IMR-90 (cell line): Measurements from ENCODE around the gene ANXA1. TPM values are rescaled to one million over a fixed set of nuclear protein-coding genes. Genes with fewer than 3 reads are reported as not detected.

ENCODE experiments used
- ATAC-seq: fragments of 200-7000 bp; cut with Tn5 transposase; 2 replicates; pipeline ENCODE4 v1.9.1; 2020; ENCODE audit warnings: low read depth, mild to moderate bottlenecking, moderate library complexity
- BruUV-seq: library from RNA; stranded (reverse); fragments of 400-500 nt; replicated peaks from 2 replicates; lab custom pipeline; 2021; lab: Mats Ljungman, UMichigan
- CTCF ChIA-PET: fragments of 300-600 bp; formaldehyde crosslinking; extraction: SDS; loops from one replicate; lab custom pipeline; 2021; ENCODE audit warnings: antibody characterized with exemption; lab: Yijun Ruan, JAX
- POLR2A ChIA-PET: fragments of 300-600 bp; sonication (Branson Sonifier 250); formaldehyde crosslinking; loops from one replicate; lab custom pipeline; 2022; ENCODE audit warnings: antibody characterized with exemption; ENCODE audit not compliant: unreplicated experiment; lab: Charles Lee
- DNase-seq: peaks from one replicate; pipeline ENCODE4 v3.0.0; 2013
- H2AFZ ChIP-seq: replicated peaks from 2 replicates; pipeline ENCODE3; 2013; ENCODE audit warnings: low read length, mild to moderate bottlenecking; ENCODE audit not compliant: poor library complexity
- H2AK5ac ChIP-seq: 2 replicates; pipeline ENCODE4 v1.6.1; 2013; ENCODE audit warnings: low read depth, low read length, inconsistent platforms
- H2AK9ac ChIP-seq: replicated peaks from 2 replicates; pipeline ENCODE3; 2013; ENCODE audit warnings: mild to moderate bottlenecking, low read depth, low read length, moderate library complexity; ENCODE audit not compliant: poor library complexity
- H2BK120ac ChIP-seq: 2 replicates; pipeline ENCODE4 v1.6.1; 2013; ENCODE audit warnings: low read depth, low read length, inconsistent platforms
- H2BK15ac ChIP-seq: 3 replicates; pipeline ENCODE4 v1.6.1; 2013; ENCODE audit warnings: low read depth, low read length, inconsistent platforms
- H2BK20ac ChIP-seq: 2 replicates; pipeline ENCODE4 v1.6.1; 2013; ENCODE audit warnings: low read depth, mild to moderate bottlenecking, inconsistent platforms, low read length, moderate library complexity
- H2BK5ac ChIP-seq: 2 replicates; pipeline ENCODE4 v1.6.1; 2013; ENCODE audit warnings: mild to moderate bottlenecking, low read depth, low read length, inconsistent platforms; ENCODE audit not compliant: poor library complexity, severe bottlenecking
- H3K14ac ChIP-seq: replicated peaks from 2 replicates; pipeline ENCODE4 v1.6.1; 2013; ENCODE audit warnings: low read depth, low read length, inconsistent platforms
- H3K18ac ChIP-seq: 2 replicates; pipeline ENCODE4 v1.6.1; 2013; ENCODE audit warnings: low read depth, low read length, control low read depth
- H3K23ac ChIP-seq: 2 replicates; pipeline ENCODE4 v1.6.1; 2013; ENCODE audit warnings: low read depth, low read length, inconsistent platforms
- H3K27ac ChIP-seq: 2 replicates; pipeline ENCODE4 v1.5.1; 2013; ENCODE audit warnings: mild to moderate bottlenecking, control low read depth, low read length; ENCODE audit not compliant: insufficient read depth
- H3K27me3 ChIP-seq: 2 replicates; pipeline ENCODE4 v1.6.1; 2013; ENCODE audit warnings: low read length; ENCODE audit not compliant: control insufficient read depth, insufficient read depth
- H3K36me3 ChIP-seq: 2 replicates; pipeline ENCODE4 v1.6.1; 2013; ENCODE audit warnings: low read length, mixed read lengths; ENCODE audit not compliant: control insufficient read depth, insufficient read depth
- H3K4ac ChIP-seq: 2 replicates; pipeline ENCODE4 v1.6.1; 2013; ENCODE audit warnings: low read depth, low read length, inconsistent platforms
- H3K4me1 ChIP-seq: 2 replicates; pipeline ENCODE4 v1.6.1; 2013; ENCODE audit warnings: low read length, mixed read lengths; ENCODE audit not compliant: control insufficient read depth, insufficient read depth
- H3K4me2 ChIP-seq: 2 replicates; pipeline ENCODE4 v1.6.1; 2013; ENCODE audit warnings: low read depth, mild to moderate bottlenecking, control low read depth, low read length, moderate library complexity
- H3K4me3 ChIP-seq: 2 replicates; pipeline ENCODE4 v1.5.1; 2013; ENCODE audit warnings: low read depth, mild to moderate bottlenecking, control low read depth, low read length, moderate library complexity; ENCODE audit not compliant: insufficient read depth
- H3K56ac ChIP-seq: 2 replicates; pipeline ENCODE4 v1.6.1; 2013; ENCODE audit warnings: low read length, inconsistent platforms; ENCODE audit not compliant: insufficient read depth; ENCODE audit errors: extremely low read depth
- H3K79me1 ChIP-seq, 2 experiments: 2 replicates each; pipeline ENCODE4 v1.6.1; 2013; ENCODE audit warnings: low read length in 2 of 2, inconsistent platforms in 1 of 2, low read depth in 1 of 2
- H3K9ac ChIP-seq: 2 replicates; pipeline ENCODE4 v1.6.1; 2013; ENCODE audit warnings: low read depth, low read length, control low read depth
- H3K9me1 ChIP-seq: 2 replicates; pipeline ENCODE4 v1.6.1; 2013; ENCODE audit warnings: low read length, inconsistent platforms; ENCODE audit not compliant: insufficient read depth
- H3K9me3 ChIP-seq: 2 replicates; pipeline ENCODE4 v1.6.1; 2013; ENCODE audit warnings: low read length; ENCODE audit not compliant: control insufficient read depth, insufficient read depth
- H4K20me1 ChIP-seq: 2 replicates; pipeline ENCODE4 v1.6.1; 2013; ENCODE audit warnings: low read length, inconsistent platforms; ENCODE audit not compliant: insufficient read depth
- H4K5ac ChIP-seq: 2 replicates; pipeline ENCODE4 v1.6.1; 2013; ENCODE audit warnings: mild to moderate bottlenecking, low read depth, low read length, control low read depth
- H4K8ac ChIP-seq, 2 experiments: 2 replicates each; pipeline ENCODE4 v1.6.1; 2013; ENCODE audit warnings: low read depth in 2 of 2, low read length in 2 of 2, control low read depth in 1 of 2, inconsistent platforms in 1 of 2
- H4K91ac ChIP-seq: 2 replicates; pipeline ENCODE4 v1.6.1; 2013; ENCODE audit warnings: low read depth, low read length, inconsistent platforms; ENCODE audit not compliant: insufficient read depth
- CHD1 ChIP-seq: IDR thresholded peaks from 2 replicates; pipeline ENCODE4 v1.6.1; 2012; ENCODE audit warnings: low read depth, low read length, improper control_type of control experiment
- ELK1 ChIP-seq: fragments of 150-350 bp; IDR thresholded peaks from 2 replicates; pipeline ENCODE4 v1.6.1; 2016; ENCODE audit warnings: low read depth, mild to moderate bottlenecking, low read length, moderate library complexity, borderline replicate concordance
- MAFK ChIP-seq: IDR thresholded peaks from 2 replicates; pipeline ENCODE4 v1.6.1; 2012; ENCODE audit warnings: low read depth, low read length, improper control_type of control experiment
- MXI1 ChIP-seq: IDR thresholded peaks from 2 replicates; pipeline ENCODE4 v1.6.1; 2012; ENCODE audit warnings: low read depth, mild to moderate bottlenecking, low read length, moderate library complexity, borderline replicate concordance
- NFE2L2 ChIP-seq: fragments of 150-350 bp; IDR thresholded peaks from 2 replicates; pipeline ENCODE4 v1.6.1; 2016; ENCODE audit warnings: low read depth, mild to moderate bottlenecking, low read length
- dilution Hi-C: fragments of 300-500 bp; cut with HindIII; formaldehyde crosslinking; loops from one replicate; pipeline ENCODE4 v1.14.3; 2018; ENCODE audit warnings: low sequenced_read_pairs; ENCODE audit not compliant: unreplicated experiment
- in situ Hi-C: fragments of 300-500 bp; cut with MboI; formaldehyde crosslinking; loops from 3 replicates; pipeline ENCODE4 v1.14.3; 2019; ENCODE audit warnings: low sequenced_read_pairs, inconsistent platforms, mixed read lengths
- intact Hi-C: fragments of 100-400 bp; cut with micrococcal nuclease; formaldehyde crosslinking; loops from 2 replicates; pipeline ENCODE4 v1.10.0; 2022
- polyA plus RNA-seq, 3 experiments: library from polyadenylated mRNA; depleted of rRNA; stranded (reverse); fragments of >200 nt; gene quantifications; 2 replicates each; pipeline ENCODE4 v1.2.3, GENCODE V29; 2012; ENCODE audit warnings: low replicate concordance in 1 of 3
- total RNA-seq: library from RNA; depleted of rRNA; stranded (reverse); fragments of >200 nt; gene quantifications from 2 replicates; pipeline ENCODE4 v1.2.3, GENCODE V29; 2012

The ANXA1 gene
- total and polyA plus RNA-seq, 2 of the 4 experiments (the other 2 are of a cell fraction), result 520 to 583 TPM

- intact Hi-C loops, result no loop called here
- H2BK15ac ChIP-seq, result no peak overlapping the region
- no peak overlapping the region for H3K4me3 ChIP-seq
- no peak overlapping the region for H2BK120ac ChIP-seq
- no TSS peak for BruUV-seq
- no peak overlapping the region for H3K14ac ChIP-seq
- H3K27ac ChIP-seq, result no peak overlapping the region
- TF ChIP-seq MXI1, result no peak
- no peak for TF ChIP-seq MAFK
- TF ChIP-seq CHD1, result no peak
- no peak for TF ChIP-seq ELK1
- TF ChIP-seq NFE2L2, result no peak
- no peak overlapping the region for H2AK9ac ChIP-seq
- no peak overlapping the region for H2BK5ac ChIP-seq
- no peak overlapping the region for H2AK5ac ChIP-seq
- no peaks in the 10 kb centered on the region for H3K27me3 ChIP-seq
- H3K9me1 ChIP-seq, result no peaks in the 10 kb centered on the region
- no peak overlapping the region for H3K23ac ChIP-seq
- H2BK20ac ChIP-seq, result no peak overlapping the region
- no peak overlapping the region for H4K5ac ChIP-seq
- H3K4me1 ChIP-seq, result peaks cover 2% of the 10 kb centered on the region; the same call in 1 of the 2 replicates
- dilution Hi-C loops, result no loop called here
- H4K91ac ChIP-seq, result no peak overlapping the region
- no peak overlapping the region for H3K56ac ChIP-seq
- H3K4me2 ChIP-seq, result no peak overlapping the region
- no peak overlapping the region for H2AFZ ChIP-seq
- ATAC-seq (no peak), DNase-seq (no peak)
- no peaks in the 10 kb centered on the region for H3K79me1 ChIP-seq
- H3K9ac ChIP-seq, result no peak overlapping the region
- H3K9me3 ChIP-seq, result no peaks in the 10 kb centered on the region
- H3K4ac ChIP-seq, result no peak overlapping the region
- no peak overlapping the region for H3K18ac ChIP-seq
- H4K20me1 ChIP-seq, result no peaks in the 10 kb centered on the region
- ChIA-PET CTCF (interaction anchor here (1.0 kb wide), 1 partner anchor 63 kb away, joined by 3 read pairs; no protein-coding TSS in a partner anchor), POLR2A (no interaction called here)
- H4K8ac ChIP-seq, result no peak overlapping the region
- no peaks in the 10 kb centered on the region for H3K36me3 ChIP-seq
- in situ Hi-C loops, result no loop called here
Observed at GRCh38 chr9:73114058-73114457, 37.6 kb upstream of the ANXA1 start.
